HL-60/S4 treated with phorbol 12-myristate 13-acetate at 8.2 ng/mL for 4 days and 3 days (cell line): ENCODE results near the gene ZEB2.

Source experiments
- in situ Hi-C: fragments of 300-500 bp; cut with MboI; formaldehyde crosslinking; loops from 2 replicates; pipeline ENCODE4 v1.15.0; 2022; ENCODE audit warnings: low sequenced_read_pairs

The ZEB2 gene

GRCh38 chr2:144456680-144457079 is 63.2 kb downstream of the ZEB2 start:
- in situ Hi-C loops, result no loop called here

DNA sequence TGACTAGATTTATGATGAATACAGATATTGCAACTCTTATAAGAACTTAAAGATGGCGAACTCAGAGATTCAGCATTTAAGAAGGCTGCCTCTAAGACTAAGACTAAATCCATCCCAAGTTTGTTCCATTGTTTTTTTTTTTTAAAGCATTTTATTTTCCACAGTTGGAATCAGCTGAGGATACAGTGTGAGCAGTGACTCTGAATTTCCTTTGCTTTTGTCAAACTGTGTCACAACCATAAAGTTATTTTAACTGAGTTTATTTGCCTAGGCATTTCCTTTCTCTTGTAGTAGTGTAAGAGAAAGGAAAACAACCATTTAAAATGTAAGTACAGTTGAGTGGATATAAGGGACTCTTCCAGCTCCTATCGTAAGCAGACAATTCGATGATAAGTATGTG is 63.9 kb downstream of the ZEB2 start:
- in situ Hi-C loops, result no loop called here

GRCh38 chr2:144454466-144455287 is 65.2 kb downstream of the ZEB2 start:
- in situ Hi-C loops, result no loop called here

- in situ Hi-C loops, result no loop called here
Measured at GRCh38 chr2:144453486-144454158, 66.3 kb downstream of the ZEB2 start.

DNA sequence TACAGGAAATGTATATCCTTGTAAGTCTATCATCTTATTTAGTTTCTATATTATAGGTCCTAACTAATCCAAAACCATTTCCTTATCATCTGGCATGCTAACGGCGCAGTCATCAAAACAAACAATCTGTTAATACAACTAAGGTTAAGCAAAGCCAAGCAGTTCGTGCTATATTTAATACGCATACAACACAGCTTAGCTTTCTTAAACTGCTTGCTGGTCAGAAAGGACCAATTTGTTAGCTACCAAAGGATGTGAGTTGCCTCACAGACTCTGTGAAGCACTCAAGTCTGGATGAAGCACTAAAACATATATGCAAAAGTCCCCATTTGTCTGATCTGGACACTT is 67.0 kb downstream of the ZEB2 start:
- in situ Hi-C loops, result no loop called here

DNA sequence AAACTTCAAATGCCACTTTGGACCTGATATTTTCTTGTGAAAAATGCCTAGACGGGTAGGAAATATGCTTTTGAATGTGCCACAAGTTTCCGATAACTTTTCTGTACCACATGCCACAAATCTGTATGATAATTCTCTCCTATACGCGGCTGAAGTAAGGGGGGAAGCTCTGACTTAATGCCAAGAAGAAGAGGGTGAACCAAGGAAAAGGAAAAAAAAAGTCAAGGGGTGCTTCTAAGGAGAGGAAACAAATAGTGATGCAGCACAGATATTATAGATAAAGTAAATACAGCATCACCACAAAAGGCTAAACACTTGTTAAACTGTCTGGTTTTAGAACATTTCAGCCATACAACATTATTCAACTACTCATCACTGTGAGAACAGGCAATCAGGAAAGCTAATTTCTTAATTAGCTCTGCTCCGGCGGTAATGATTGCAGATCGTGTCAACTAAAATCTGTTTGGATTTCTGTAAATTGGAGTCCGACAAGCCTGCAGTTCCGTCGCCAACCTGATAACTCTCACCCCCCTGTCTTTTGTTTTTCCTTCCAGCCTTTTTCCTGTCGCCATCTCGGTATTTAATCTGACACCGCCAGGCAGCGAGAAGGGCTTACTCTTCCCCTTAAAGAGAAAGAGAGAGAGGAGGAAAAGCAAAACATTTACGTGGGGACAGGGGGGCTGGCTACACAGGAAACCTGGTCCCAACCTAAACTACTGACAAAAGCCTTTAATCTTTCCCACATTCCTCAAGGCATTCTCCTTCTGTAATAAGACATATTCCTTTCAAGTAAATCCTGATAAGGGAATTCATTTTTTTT is 67.5 kb downstream of the ZEB2 start:
- in situ Hi-C loops, result no loop called here

DNA sequence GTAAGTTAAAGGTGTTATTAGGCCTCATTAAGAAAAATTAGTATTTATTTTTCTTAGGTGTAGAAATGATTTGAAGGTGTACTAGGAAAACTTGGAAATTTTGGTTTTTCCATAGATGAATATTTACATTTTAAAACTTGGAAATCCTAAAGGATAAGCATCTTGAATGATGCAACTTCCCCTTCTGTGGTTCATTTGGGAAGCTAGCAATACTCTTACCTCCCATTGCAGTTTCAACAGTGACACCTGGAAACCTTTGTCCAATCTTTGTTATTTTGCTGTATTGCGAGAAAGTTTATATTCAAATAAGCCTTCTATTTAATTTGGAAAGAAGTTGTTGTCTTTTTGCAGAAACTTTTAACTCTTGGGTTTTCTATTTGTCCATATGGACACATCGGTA is 68.5 kb downstream of the ZEB2 start:
- in situ Hi-C loops, result no loop called here

- in situ Hi-C loops, result no loop called here
Measured at GRCh38 chr2:144449028-144449406, 70.9 kb downstream of the ZEB2 start.

- in situ Hi-C loops, result no loop called here
Measured at GRCh38 chr2:144448389-144449027, 71.4 kb downstream of the ZEB2 start.

- in situ Hi-C loops, result no loop called here
Measured at GRCh38 chr2:144447535-144447934, 72.4 kb downstream of the ZEB2 start.

- in situ Hi-C loops, result no loop called here
Measured at GRCh38 chr2:144446136-144446535, 73.8 kb downstream of the ZEB2 start.

DNA sequence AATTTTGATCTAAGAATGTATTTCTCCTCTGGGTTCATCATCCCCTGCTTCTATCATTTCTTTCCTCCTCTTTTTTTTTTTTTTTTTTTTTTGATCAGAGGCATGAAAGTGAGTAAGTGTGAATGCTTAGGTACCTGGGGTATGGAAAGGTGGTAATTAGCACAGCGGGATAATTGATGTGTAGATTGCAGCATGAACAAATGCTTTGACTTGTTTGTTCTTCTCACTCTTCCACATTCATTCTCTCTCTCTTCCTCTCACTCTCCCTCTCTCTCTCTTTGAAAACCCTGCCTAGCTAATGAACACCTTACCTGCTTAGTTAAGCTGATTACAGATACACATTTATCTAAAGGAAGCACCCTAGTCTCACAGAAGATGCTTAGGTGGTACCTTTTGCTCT is 74.7 kb downstream of the ZEB2 start:
- in situ Hi-C loops, result no loop called here

DNA sequence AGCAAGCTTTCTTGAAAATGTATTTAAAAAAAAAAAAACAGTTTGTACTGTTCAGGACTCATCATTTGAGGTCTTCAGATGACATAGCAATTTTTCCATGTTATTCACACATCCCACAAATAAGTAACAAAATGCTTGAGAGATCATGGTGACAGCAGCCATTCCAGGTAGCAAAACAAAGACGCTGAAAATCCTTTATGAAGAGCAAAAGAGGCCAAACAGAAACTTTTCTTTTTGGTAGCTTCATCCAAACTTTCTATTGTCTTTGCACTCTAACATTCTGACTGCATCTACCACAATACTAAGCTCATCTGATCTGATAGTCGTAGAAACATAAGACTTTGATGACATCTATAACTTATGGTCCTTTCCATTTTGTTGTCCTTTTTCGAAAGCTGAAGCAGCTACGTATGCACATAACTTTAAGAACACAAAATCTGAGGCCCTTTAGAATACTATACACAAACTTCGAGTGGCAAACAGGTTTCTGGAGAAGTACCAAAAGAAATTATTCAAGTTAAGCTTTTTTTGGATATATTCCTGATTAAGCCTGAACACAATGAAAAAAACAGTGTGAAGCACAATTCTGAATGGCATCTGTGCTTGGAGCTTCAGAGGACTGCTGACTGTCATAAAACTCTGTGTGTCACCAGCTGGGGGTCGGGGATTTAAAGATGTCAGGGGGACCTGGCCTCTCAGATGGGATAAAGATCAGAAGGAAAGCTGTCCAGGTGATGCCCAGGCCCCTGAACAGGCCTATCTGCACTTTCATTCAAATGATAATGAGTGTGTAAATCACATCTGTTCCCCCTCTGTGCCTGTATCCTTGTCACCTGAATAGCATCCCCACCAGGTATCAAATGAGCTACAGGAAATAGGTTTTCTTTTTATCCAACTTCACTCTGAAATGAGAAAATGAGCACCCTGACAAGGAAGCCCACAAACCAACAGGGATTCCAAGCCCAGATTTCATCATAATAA is 75.8 kb downstream of the ZEB2 start:
- in situ Hi-C loops, result no loop called here

GRCh38 chr2:144441711-144442141 is 78.2 kb downstream of the ZEB2 start:
- in situ Hi-C loops, result no loop called here

DNA sequence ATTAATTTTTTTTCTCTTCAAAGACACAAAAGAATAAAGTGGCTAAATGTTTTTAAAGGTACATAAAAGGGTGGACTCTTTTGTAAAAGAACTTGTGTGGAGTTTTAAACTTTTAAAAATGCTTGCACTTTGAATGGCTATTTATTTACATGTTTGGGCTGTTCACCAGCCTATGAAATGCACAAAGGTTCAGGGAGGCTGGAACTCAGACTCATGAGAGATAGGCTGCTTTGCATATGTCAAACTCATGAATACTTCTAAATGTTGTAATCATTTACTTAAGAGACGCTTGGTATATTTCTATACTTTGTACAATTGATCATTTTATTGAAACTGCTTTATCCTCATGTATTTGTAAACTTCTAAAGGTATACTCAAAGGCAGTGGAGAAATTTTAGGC is 79.9 kb downstream of the ZEB2 start:
- in situ Hi-C loops, result no loop called here

DNA sequence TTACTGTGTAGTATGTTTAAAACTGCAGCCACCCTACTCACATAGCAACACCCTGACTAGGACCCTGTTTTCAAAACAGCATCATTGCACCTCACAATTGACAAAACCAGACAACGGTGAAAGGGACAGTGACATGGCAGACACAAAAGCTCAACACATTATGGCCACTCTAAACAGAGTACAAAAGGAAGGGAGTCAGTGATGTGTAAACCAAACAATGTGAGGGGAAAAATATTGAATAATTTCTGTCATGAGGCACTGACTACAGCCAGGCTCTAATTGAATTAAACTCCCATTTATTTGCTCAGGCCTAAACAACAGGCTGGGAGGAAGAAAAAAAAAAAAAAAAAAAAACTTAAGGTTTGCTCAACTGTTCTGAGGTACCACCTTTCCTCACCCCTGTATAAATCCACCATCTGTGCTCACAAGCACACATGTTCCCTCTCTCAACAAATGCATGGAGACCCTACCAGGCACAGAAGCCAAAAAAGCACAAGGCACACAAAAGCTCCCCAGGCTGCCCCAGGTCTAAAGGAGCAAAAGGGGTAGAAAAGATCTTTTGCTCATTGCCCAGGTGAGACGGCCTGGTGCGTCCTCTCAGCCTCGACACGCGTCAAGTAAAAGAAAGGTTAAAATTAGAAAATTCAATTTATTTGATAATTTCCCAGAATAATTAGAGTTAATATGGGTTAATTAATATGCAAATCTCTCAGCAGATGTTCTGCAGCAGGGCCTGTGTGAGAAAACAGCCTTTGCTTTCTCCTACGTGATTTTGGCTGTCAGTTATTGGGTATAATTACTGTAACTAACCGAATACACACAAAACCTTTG is 80.9 kb downstream of the ZEB2 start:
- in situ Hi-C loops, result no loop called here

- in situ Hi-C loops, result no loop called here
Measured at GRCh38 chr2:144437636-144438035, 82.3 kb downstream of the ZEB2 start.

DNA sequence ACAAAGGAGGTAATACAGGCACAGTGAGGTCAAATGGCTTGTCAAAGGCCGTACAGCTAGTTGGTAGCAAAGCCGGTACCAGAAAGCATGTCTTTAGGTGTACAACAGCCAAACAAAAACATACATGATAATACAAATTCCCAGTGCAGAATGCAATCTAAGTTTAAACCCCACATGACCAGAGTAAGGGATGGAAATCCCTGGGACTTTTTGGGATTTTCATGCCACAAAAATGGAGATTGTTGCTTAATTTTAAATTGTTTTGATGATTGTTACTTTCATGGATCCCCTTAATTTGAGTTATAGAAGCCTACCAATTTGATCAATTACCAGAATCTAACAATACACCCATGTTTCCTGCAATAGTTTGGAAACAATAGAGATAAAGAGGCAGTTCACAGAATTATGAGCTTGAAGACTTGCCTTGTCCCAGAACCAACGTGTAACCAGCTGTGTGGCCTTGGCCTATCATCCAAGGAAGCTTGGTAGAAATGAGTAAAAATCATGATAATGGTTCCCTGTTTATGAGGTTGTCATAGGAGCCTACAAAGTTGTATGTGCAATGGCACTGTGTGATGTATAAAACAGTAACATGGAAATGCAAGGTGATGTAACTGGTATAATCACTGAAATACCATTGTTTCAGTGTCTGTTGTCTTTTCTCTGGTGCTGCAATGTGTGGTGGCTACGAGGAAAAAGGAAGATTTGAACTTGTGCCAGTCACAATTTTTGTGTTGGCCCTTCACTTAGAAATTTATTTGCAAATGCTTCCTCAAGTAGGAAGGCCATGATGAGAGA is 85.3 kb downstream of the ZEB2 start:
- in situ Hi-C loops, result no loop called here
